HCT116 (cell line): ENCODE results near the gene C1orf21. TPM values are rescaled to one million over a fixed set of nuclear protein-coding genes. Genes with fewer than 3 reads are reported as not detected.

Source experiments
- ATAC-seq: fragments of 200-7000 bp; cut with Tn5 transposase; 2 replicates; pipeline ENCODE4 v1.9.1; 2020; ENCODE audit warnings: mild to moderate bottlenecking, moderate library complexity
- BruUV-seq: library from RNA; stranded (reverse); fragments of 400-500 nt; replicated peaks from 2 replicates; lab custom pipeline; 2021; lab: Mats Ljungman, UMichigan
- CTCF ChIA-PET: fragments of 300-600 bp; sonication (Branson Sonifier 250); formaldehyde crosslinking; loops from one replicate; lab custom pipeline; 2021; ENCODE audit warnings: antibody characterized with exemption; lab: Charles Lee
- POLR2A ChIA-PET: fragments of 300-600, 350-600 bp; sonication (Branson Sonifier 250); formaldehyde crosslinking; loops from one replicate; lab custom pipeline; 2021; ENCODE audit warnings: antibody characterized with exemption; lab: Charles Lee
- RAD21 ChIA-PET, 2 experiments: fragments of 300-600 bp; sonication (Branson Sonifier 250); formaldehyde crosslinking; loops; one replicate each; lab custom pipeline; 2023; ENCODE audit warnings: low total read pairs in 2 of 2; ENCODE audit not compliant: uncharacterized antibody in 2 of 2, unreplicated experiment in 2 of 2, low non-redundant PET in 1 of 2; lab: Charles Lee
- DNase-seq: peaks from one replicate; pipeline ENCODE4 v3.0.0-alpha.2; 2010; ENCODE audit warnings: low read depth, low spot score
- H2AFZ ChIP-seq: fragments of 200-600 bp; shearing (Covaris generic), sonication (generic); 2 replicates; pipeline ENCODE4 v1.6.1; 2017; ENCODE audit warnings: low read depth, mixed run types, mixed read lengths, antibody characterized with exemption, low read length; ENCODE audit not compliant: poor library complexity, severe bottlenecking
- H3K27ac ChIP-seq: 2 replicates; pipeline ENCODE4 v1.5.1; 2012; ENCODE audit warnings: low read depth, low read length
- H3K27me3 ChIP-seq: fragments of 200-600 bp; sonication (generic); 2 replicates; pipeline ENCODE4 v1.6.1; 2016; ENCODE audit warnings: mixed run types, low read length, mixed read lengths; ENCODE audit not compliant: insufficient read depth
- H3K36me3 ChIP-seq, 2 experiments: fragments of 200-500 bp in 1 of 2; fragments of 200-600 bp in 1 of 2; sonication (Bioruptor generic) in 1 of 2; sonication (generic) in 1 of 2; 2 replicates each; pipeline versions ENCODE4 v1.5.1 to v1.6.1; 2014 to 2016; ENCODE audit warnings: low read length in 2 of 2, inconsistent platforms in 1 of 2, mixed read lengths in 1 of 2, mixed run types in 1 of 2; ENCODE audit not compliant: insufficient read depth in 2 of 2, control insufficient read depth in 1 of 2
- H3K4me1 ChIP-seq, 2 experiments: fragments of 200-600 bp in 1 of 2; sonication (generic) in 1 of 2; 2 replicates each; pipeline versions ENCODE4 v1.5.1 to v1.6.1; 2012 to 2017; ENCODE audit warnings: low read length in 2 of 2, inconsistent platforms in 1 of 2, mild to moderate bottlenecking in 1 of 2, mixed read lengths in 1 of 2, mixed run types in 1 of 2, moderate library complexity in 1 of 2; ENCODE audit not compliant: insufficient read depth in 2 of 2, control insufficient read depth in 1 of 2
- H3K4me2 ChIP-seq: fragments of 200-600 bp; sonication (generic); 2 replicates; pipeline ENCODE4 v1.6.1; 2017; ENCODE audit warnings: mixed run types, low read length, mixed read lengths
- H3K4me3 ChIP-seq, 2 experiments: fragments of 200-600 bp in 1 of 2; sonication (generic) in 1 of 2; replicated peaks in 1 of 2; 2 replicates each; pipeline ENCODE4 v1.5.1; 2011 to 2016; ENCODE audit warnings: low read length in 2 of 2, control low read depth in 1 of 2, low read depth in 1 of 2, mild to moderate bottlenecking in 1 of 2, mixed read lengths in 1 of 2, mixed run types in 1 of 2
- H3K79me2 ChIP-seq: fragments of 200-600 bp; sonication (generic); 2 replicates; pipeline ENCODE4 v1.6.1; 2017; ENCODE audit warnings: mild to moderate bottlenecking, mixed run types, low read length, moderate library complexity, mixed read lengths; ENCODE audit not compliant: insufficient read depth
- H3K9ac ChIP-seq: fragments of 200-600 bp; sonication (generic); 2 replicates; pipeline ENCODE4 v1.6.1; 2016; ENCODE audit warnings: low read length, mixed read lengths
- H3K9me2 ChIP-seq: fragments of 200-600 bp; sonication (generic), shearing (Covaris generic); 2 replicates; pipeline ENCODE4 v1.6.1; 2017; ENCODE audit warnings: mixed run types, mild to moderate bottlenecking, moderate library complexity; ENCODE audit not compliant: insufficient read depth
- H3K9me3 ChIP-seq, 2 experiments: fragments of 200-500 bp in 1 of 2; fragments of 200-600 bp in 1 of 2; sonication (Bioruptor generic) in 1 of 2; sonication (generic) in 1 of 2; 2 replicates each; pipeline ENCODE4 v1.6.1; 2014 to 2017; ENCODE audit warnings: low read length in 2 of 2, mixed read lengths in 2 of 2, inconsistent platforms in 1 of 2, low read depth in 1 of 2, mild to moderate bottlenecking in 1 of 2, mixed run types in 1 of 2, moderate library complexity in 1 of 2; ENCODE audit not compliant: control insufficient read depth in 1 of 2, insufficient read depth in 1 of 2
- H4K20me1 ChIP-seq: fragments of 200-600 bp; sonication (generic), shearing (Covaris generic); 2 replicates; pipeline ENCODE4 v1.6.1; 2017; ENCODE audit warnings: mixed run types, mild to moderate bottlenecking, moderate library complexity; ENCODE audit not compliant: insufficient read depth
- CBX3 ChIP-seq: IDR thresholded peaks from 2 replicates; pipeline ENCODE4 v1.6.1; 2012; ENCODE audit warnings: low read depth
- CEBPB ChIP-seq: IDR thresholded peaks from 2 replicates; pipeline ENCODE4 v1.6.1; 2012; ENCODE audit warnings: low read depth
- ELF1 ChIP-seq: IDR thresholded peaks from 2 replicates; pipeline ENCODE4 v1.6.1; 2012; ENCODE audit warnings: low read depth, borderline replicate concordance
- EZH2phosphoT487 ChIP-seq: fragments of 200-600 bp; IDR thresholded peaks from 2 replicates; pipeline ENCODE4 v1.6.1; 2018; ENCODE audit warnings: antibody characterized with exemption, borderline replicate concordance
- JUND ChIP-seq: IDR thresholded peaks from 2 replicates; pipeline ENCODE4 v1.6.1; 2012
- POLR2A ChIP-seq: IDR thresholded peaks from 2 replicates; pipeline ENCODE4 v1.7.0; 2011; ENCODE audit warnings: borderline replicate concordance; ENCODE audit not compliant: insufficient read depth, insufficient read length; ENCODE audit errors: extremely low read depth
- RAD21 ChIP-seq: IDR thresholded peaks from 2 replicates; pipeline ENCODE4 v1.6.1; 2012; ENCODE audit warnings: low read depth, mild to moderate bottlenecking
- SIN3A ChIP-seq: IDR thresholded peaks from 2 replicates; pipeline ENCODE4 v1.6.1; 2012; ENCODE audit warnings: low read depth
- SRF ChIP-seq: IDR thresholded peaks from 2 replicates; pipeline ENCODE4 v1.6.1; 2012; ENCODE audit warnings: low read depth
- ZFX ChIP-seq: fragments of 450-650 bp; IDR thresholded peaks from 2 replicates; pipeline ENCODE4 v1.6.1; 2017
- intact Hi-C: fragments of 100-400 bp; cut with micrococcal nuclease; formaldehyde crosslinking; loops from 2 replicates; pipeline ENCODE4 v1.10.0; 2022
- total RNA-seq: library from RNA; stranded (reverse); gene quantifications from one replicate; pipeline ENCODE4 v1.2.1, GENCODE V29; 2021; ENCODE audit not compliant: unreplicated experiment
- TF ChIP-seq, protein P1 (sequence below): IDR thresholded peaks from 2 replicates; pipeline ENCODE4 v1.6.1; 2012
- TF ChIP-seq, protein P2 (sequence below), 3 experiments: fragments of 200-600 bp in 1 of 3; sonication (generic) in 1 of 3; IDR thresholded peaks in 2 of 3; conservative IDR thresholded peaks in 1 of 3; 2 replicates each; pipeline ENCODE4 v1.5.1; 2012 to 2017; ENCODE audit warnings: low read depth in 2 of 3, low read length in 2 of 3, antibody characterized with exemption in 1 of 3, borderline replicate concordance in 1 of 3, control low read depth in 1 of 3, mild to moderate bottlenecking in 1 of 3, mixed read lengths in 1 of 3, mixed run types in 1 of 3, moderate library complexity in 1 of 3; ENCODE audit not compliant: insufficient read depth in 1 of 3
- TF ChIP-seq, protein P3 (sequence below): IDR thresholded peaks from 2 replicates; pipeline ENCODE4 v1.6.1; 2012

Gene C1orf21
- total RNA-seq, 1 experiment from 2014 or later: 8.9 TPM

GRCh38 chr1:184429335-184429734, 42.5 kb downstream of the C1orf21 start:
- Histone ChIP-seq H3K9ac (no peak overlapping the region), H3K4me3 (no peak overlapping the region), H3K27ac (no peak overlapping the region), H3K27me3 (no peaks in the 10 kb centered on the region), H2AFZ (no peak overlapping the region), H3K4me1 (no peaks in the 10 kb centered on the region), H3K4me2 (no peak overlapping the region), H3K9me3 (no peaks in the 10 kb centered on the region), H3K79me2 (no peaks in the 10 kb centered on the region), H3K9me2 (no peaks in the 10 kb centered on the region), H3K36me3 (no peaks in the 10 kb centered on the region), H4K20me1 (no peaks in the 10 kb centered on the region)
- TF ChIP-seq CBX3: no peak
- no peak for TF ChIP-seq CEBPB
- TF ChIP-seq, protein P1, sequence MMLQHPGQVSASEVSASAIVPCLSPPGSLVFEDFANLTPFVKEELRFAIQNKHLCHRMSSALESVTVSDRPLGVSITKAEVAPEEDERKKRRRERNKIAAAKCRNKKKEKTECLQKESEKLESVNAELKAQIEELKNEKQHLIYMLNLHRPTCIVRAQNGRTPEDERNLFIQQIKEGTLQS: no peak
- TF ChIP-seq ZFX: no peak
- TF ChIP-seq SRF: no peak
- TF ChIP-seq POLR2A: no peak
- no peak for TF ChIP-seq RAD21
- TF ChIP-seq JUND: no peak
- TF ChIP-seq SIN3A: no peak
- no peak for TF ChIP-seq EZH2phosphoT487
- TF ChIP-seq, protein P2, sequence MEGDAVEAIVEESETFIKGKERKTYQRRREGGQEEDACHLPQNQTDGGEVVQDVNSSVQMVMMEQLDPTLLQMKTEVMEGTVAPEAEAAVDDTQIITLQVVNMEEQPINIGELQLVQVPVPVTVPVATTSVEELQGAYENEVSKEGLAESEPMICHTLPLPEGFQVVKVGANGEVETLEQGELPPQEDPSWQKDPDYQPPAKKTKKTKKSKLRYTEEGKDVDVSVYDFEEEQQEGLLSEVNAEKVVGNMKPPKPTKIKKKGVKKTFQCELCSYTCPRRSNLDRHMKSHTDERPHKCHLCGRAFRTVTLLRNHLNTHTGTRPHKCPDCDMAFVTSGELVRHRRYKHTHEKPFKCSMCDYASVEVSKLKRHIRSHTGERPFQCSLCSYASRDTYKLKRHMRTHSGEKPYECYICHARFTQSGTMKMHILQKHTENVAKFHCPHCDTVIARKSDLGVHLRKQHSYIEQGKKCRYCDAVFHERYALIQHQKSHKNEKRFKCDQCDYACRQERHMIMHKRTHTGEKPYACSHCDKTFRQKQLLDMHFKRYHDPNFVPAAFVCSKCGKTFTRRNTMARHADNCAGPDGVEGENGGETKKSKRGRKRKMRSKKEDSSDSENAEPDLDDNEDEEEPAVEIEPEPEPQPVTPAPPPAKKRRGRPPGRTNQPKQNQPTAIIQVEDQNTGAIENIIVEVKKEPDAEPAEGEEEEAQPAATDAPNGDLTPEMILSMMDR (IDR thresholded peaks at IDR 0.05 in 2 of 3, conservative IDR thresholded peaks at IDR 0.05 in 1 of 3; ENCODE audit: borderline replicate concordance in 1 of 3, insufficient read depth in 1 of 3, low read depth in 2 of 3, low read length in 2 of 3): no peak
- no peak for TF ChIP-seq ELF1
- TF ChIP-seq, protein P3, sequence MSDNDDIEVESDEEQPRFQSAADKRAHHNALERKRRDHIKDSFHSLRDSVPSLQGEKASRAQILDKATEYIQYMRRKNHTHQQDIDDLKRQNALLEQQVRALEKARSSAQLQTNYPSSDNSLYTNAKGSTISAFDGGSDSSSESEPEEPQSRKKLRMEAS: no peak
- ATAC-seq (no peak), DNase-seq (no peak)
- intact Hi-C loops: no loop called here
- ChIA-PET RAD21 (no interaction called here), CTCF (no interaction called here), POLR2A (no interaction called here)
- no TSS peak for BruUV-seq
